ENCODE data around the gene TDRKH.
"Not testable (repeated sequence)": the region's sequence is repeated elsewhere in the genome, so short reads cannot be mapped to it uniquely, and the experiment has no call there.

Gene TDRKH

DNA sequence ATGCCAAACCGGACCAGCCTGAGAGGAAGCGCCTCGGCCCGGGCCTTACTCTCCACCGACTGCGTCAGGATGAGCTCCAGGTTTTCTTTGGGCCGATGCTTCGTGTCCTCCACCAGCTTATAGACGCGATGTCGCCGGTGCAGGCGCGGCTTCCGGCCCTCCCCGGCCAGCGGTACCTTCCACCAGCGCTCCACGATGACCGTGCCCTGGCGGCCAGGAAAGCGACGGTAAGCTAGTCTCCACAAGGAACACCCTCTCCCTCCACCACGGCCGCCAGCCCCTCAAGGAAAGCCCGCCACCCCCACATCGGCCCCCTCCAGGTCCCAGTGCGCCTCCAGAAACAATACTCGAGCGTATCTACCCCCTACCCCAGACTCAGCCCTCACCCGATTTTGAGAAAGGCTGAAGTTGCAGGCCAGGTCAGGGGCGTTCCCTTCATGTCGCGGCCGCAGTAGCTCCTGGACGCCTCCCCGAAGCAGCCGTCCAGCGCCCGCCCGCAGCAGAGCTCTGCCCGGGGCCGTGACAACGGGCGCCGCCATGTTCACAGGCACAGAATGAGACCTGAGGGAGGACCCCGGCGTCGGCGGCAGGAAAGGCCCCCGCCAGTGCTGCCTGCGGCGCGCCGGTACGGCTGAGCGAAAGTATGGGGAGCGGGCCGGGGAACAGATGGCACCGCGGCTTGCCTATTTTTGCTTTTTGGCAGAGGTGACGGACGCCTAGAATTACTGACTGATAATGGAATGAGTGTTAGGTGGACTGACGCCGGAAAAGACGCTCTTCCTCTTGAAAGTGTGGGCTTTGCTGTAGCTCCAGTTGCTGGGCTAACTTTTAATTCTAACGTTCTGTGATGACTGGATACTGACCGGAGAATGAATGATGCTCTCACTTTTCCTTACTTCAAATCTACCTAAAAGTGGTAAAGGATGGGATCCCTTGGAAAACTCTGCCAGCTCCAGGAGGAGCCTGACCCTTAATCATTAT, 27.1 kb downstream of the TDRKH start, which contains the start of gene MRPL9:
Gene MRPL9, minus strand, starts transcription at position 556 of the 981 bp plus-strand sequence. Its CDS starts 17 bp downstream, at position 539.
- DNase-seq (ENCODE audit: low spot score): peak; percentile 85

DNA sequence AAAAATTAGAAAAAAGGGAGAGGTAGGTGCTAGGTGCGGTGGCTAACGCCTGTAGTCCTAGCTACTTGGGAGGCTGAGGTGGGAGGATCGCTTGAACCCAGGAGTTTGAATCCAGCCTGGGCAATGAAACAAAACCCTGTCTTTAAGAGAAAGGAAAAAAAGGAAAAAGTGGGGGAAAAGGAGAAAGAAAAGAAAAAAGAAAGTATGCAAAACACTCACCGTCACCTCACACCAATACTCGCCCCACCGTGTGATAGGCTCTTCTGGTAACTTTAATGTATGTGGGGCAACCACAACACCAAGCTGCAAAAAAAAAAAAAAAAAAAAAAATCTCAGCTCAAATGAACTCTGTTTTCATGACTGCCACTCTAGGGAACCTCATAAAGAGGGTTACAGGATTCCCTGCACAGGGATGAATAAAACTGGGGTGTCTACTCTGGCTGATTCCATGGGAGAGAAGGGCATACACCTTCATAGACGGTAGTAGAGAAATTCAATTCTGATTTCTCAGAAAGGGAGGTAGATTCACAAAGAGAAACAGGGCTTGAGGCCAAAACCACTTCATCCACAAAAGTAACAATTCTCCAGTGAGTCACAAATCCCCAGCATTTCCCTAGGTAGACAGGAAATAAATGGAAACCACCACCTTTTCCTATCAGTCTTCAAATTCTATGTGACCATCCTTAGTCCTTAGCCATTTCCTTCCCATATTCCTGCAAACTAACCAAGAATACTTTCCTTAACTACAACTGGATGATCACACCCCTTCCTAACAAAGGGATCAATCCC, 29.5 kb downstream of the TDRKH start:
- no peak for DNase-seq (ENCODE audit: low spot score)

DNA sequence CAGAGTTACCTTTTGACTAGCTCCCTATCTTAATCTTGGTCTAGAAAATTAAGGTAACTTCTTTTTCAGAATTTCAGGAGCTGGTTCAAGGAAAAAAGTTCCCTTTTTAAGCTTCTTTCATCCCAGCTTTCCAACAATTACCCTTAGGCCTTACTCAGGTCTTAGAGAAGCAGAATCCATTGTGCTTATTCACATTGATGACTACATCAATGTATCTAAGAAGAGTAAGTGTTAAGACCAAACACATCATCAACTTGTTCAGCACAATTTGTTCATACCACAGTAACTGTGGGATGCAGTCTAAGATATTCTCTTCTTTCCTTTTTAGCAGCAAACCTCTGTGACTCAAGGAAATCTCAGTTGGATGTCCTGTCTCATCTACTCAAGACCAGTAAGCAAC, 31.1 kb downstream of the TDRKH start:
- DNase-seq (ENCODE audit: low spot score): no peak

DNA sequence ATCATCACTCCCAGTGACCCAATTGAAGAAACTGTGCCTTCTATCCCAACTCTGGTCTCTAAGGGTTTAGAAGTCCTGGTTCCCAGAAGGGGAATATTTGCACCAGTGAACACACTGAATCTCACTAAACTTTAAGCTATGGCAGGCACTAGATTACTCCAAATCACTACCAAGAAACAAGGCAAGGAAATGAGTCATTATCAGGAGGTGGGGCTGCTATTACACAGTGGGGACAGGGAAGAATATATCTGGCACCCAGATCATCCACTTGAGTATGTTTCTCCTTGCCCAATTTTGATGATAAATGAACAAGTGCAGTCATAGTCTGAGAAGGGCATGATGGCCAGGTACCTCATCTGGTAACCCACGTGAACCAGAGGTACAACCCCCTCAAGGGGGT, 34.0 kb downstream of the TDRKH start:
- no peak for DNase-seq (ENCODE audit: low spot score)

DNA sequence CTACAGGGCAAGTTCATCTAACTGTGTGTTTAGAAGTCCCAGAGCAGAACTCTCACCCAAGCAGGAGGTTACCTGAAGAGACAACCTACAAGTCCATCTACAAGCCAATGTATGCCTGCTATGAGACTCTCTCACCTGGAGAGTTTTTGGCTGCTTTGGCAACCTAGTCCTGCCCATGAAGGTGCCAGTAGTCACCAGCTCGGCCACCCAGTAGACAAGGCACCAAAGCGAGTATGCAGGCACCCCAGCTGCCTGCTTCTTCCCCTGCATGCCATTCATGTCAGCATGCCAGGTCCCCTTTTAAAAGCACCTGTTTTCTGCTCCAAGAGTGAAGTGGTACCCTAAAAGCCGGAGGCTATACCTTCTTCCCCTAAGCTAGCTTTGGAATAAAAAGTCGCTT, 48.8 kb downstream of the TDRKH start:
- DNase-seq (ENCODE audit: low spot score): no peak

DNA sequence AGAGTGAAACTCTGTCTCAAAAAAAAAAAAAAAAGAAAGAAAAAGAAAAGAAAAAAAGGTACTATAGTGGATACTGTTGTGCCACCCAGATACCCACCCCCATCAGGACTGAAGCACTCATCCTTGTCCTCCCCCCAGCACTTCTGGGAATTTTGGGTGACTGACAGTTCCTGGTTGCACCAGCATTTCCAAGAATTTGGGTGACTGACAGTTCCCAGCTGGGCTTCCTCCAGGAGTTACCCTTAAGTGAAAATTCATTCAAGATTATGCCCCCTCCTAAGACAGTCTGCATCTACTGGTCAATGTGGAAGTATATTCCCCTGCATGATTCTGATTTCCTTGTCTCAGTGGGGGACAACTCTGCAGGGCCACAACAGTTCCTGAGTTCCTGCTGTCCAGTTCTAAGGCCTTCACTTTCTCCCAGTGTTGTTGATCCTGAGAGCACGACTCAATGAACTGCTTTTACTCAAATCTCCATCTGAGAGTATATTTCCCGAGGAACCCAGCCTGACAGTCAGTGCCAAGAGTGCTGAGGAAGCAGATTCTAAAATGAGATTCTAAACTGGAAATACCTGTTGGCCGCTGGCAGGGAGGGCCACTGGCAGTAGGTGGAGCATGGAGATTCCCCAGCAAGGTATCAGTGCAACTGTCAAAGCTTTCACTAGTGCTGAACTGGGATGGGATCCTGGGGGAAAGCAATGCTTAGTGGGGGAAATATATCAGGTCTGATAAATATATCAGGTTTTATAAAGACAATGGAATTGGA, 50.5 kb downstream of the TDRKH start:
- DNase-seq (ENCODE audit: low spot score): no peak

DNA sequence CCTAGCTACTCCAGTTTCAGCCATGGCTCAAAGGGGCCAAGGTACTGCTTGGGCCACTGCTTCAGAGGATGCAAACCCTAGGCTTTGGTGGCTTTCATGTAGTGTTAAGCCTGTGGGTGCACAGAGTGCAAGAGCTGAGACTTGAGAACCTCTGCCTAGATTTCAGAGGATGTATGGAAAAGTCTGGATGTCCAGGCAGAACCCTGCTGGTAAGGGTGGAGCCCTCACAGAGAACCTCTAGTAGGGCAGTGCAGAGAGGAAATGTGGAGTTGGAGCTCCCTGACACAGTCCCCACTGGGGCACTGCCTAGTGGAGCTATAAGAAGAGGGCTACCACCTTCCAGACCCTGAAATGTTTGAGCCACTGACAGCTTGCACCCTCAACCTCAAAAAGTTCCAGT, 52.8 kb downstream of the TDRKH start:
- DNase-seq (ENCODE audit: low spot score): no peak

DNA sequence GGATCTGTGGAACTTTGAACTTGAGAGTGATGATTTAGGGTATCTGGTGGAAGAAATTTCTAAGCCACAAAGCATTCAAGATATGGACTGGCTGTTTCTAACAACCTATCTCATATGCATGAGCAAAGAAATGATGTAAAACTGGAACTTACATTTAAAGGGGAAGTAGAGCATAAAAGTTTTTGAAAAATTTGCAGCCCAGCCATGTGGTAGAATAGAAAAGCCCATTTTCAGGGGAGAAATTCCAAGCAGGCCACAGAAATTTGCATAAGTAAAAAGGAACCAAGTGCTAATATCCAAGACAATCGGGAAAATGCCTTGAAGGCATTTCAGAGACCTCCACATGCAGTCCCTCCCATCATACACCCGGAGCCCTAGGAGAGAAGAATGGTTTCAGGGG, 53.3 kb downstream of the TDRKH start:
- no peak for DNase-seq (ENCODE audit: low spot score)

DNA sequence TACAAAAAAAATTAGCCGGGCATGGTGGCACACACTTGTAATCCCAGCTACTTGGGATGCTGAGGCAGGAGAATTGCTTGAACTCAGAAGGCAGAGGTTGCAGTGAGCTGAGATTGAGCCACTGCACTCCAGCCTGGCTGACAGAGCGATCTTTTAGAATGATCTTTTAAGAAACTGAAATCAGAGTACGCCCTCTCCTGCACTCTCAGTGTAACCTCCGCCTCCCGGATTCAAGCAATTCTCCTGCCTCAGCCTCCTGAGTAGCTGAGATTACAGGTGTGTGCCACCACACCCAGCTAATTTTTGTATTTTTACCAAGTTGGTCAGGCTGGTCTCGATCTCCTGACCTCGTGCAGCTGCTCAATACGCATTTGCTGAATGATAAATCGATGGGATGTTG, 56.3 kb downstream of the TDRKH start:
- DNase-seq (ENCODE audit: low spot score): not testable (repeated sequence)

DNA sequence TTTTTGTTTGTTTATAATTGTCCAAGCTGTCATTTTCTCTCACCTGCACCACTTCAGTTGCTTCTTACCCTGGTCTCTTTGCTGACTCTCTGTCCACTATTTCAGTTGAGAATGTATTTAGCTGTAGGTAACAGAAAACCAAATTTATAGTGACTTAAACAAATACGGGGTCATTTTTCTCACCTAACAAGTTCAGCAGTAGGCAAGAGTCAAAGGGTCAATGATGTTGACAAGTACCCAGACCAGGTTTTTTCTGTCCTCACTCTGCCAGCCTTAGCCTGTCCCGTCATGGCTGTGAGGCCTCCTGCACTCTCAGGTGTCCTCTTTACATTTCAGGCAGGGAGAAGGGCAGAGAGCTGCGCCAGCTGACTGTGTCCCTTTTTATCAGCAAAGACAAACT, 57.2 kb downstream of the TDRKH start:
- DNase-seq (ENCODE audit: low spot score): no peak

DNA sequence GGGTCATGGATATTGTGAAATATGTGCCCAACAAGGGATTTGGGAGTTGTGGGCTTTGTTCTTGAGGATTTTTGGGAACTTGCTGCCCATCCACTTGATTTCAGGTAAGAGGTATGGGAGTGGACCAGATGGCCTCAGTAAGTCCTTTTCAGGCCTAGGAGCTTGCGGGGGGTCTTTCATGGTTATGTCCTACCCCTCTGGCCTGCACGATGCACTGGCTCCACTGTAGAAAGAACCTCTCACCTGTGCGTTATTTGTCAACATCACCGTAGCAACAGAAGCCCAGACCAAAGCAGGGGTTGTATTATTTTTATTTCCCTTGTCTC, 60.4 kb downstream of the TDRKH start:
- no peak for DNase-seq (ENCODE audit: low spot score)

DNA sequence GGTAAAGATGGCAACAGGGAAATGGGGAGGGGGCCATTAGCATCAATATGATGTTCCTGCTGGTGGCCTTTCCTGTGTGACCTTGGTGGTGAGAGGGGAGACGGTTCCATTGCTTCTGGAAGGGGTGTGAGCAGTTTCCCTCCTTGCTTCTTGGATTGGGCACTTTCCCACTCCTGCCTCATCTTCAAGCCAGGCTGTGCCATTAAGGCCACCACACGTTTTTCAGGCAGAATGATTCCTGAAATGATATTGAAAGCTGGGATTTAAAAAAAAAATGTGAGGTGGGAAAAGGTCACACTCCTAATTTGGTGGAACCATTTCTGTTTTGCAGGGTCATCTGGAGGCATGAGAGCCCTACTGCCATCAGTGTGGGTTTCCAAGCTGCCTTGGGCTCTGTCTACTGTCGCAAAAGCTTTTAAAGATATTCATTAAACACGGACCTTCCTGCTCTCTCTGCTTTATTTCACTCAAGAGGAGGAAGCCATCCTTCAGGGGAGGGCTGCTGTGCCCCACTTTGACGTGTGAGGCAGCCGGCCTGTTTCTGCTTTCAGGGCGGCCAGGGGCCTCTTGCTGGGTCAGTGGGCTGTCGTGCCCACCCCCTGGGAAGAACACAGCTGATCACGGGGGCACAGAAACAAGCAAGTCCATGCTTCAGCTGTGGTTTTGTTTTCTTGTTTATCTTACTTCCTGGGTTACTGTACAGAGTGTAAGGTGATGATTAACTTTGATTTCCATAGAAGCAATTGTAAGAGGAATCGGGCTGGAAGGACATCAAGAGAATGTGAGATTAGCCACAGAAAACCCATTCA, 60.9 kb downstream of the TDRKH start:
- no peak for DNase-seq (ENCODE audit: low spot score)

DNA sequence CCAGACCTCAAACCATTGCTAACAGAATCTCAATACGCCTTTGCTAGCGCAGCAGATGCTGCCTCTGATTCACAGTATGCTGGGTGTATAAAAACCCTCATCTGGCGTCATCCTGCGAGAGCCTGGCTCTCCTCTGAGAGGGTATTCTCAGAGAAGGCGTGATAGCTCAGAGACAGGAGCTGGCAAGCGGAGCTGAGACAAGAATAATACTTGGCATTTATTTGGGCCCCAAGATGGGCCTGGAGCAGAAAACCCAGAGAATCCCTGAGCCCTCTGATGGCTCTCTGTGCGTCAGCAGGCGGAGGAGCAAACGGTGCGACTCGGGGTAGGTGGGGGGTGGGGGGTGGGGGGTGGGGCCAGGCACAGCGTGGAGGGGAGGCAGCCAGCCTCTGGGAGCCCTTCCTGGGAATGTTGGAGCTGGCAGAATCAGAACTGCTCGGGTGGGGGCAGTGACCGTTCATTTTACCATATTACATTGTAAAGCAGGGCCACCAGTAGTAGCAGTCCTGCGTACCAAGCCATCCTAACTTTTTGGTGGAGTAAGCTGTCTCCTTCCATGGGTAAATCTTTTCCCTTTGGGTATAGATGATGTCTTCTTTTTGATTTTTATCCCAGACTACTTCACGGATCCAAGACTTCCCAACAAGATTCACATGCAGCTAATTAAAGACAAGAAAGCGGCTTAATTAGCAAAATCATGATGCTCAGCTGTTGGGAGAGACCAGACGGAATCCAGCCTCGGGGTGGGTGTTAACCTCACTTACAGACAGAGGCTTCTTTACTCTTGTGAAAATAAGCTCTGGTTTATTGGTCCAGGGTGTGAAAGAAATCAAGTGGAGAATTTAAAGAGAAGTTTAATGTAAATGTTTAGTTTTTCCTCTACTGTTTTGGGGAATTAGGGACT, 61.9 kb downstream of the TDRKH start:
- DNase-seq (ENCODE audit: low spot score): no peak

DNA sequence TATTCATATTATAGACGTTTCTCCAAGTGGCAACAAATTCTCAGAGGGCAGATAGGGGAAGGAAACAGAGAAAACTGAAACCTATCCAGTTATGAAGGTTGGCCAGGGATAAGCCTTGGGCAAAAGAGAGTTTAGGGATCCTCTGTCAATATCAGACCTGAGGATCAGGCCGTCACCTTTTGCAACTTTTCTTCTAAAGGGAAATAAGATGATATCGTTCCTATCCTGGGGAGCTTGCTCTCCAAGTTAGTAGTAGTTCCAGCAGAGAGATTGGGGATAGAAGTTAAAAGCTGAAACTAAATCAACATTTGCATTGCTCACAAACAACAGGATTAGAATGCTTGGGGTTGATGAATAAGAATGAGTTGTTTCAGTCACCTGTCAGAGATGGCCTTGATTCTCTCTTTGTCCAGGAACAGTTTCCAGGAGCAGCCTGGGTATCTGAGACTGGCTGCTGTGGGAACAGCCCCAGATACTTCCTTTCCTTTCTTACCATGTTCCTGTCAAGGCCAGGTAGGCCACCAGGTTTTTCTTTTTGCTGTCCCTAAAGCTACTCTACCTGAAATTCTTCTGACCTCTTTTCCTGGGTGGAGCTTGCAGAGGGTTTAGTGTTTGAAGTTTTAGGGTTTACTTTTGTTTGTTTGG, 66.5 kb downstream of the TDRKH start:
- no peak for DNase-seq (ENCODE audit: low spot score)

Data from SW480 (cell line).